ENCODE data around the gene DARS1. TPM values are rescaled to one million over a fixed set of nuclear protein-coding genes. Genes with fewer than 3 reads are reported as not detected.
A peak's percentile ranks its signal among the peaks of the same experiment; 100 is the strongest.

Gene DARS1
- polyA plus RNA-seq, 1 of the 3 experiments (the other 2 are of a cell fraction): 52.2 TPM

GRCh38 chr2:136020831-136021230, 35.4 kb upstream of the DARS1 start:
- H3K4me3 ChIP-seq (ENCODE audit: low read depth in 2 of 2, low read length in 1 of 2): no peak overlapping the region
- H2AFZ ChIP-seq (ENCODE audit: low read depth): no peak overlapping the region
- peaks cover 0 to 4% of the 10 kb centered on the region in 2 experiments; a peak in 2 of 4 replicates for H3K4me1 ChIP-seq (ENCODE audit: control insufficient read depth in 1 of 2, insufficient read depth in 2 of 2, low read depth in 1 of 2, low read length in 1 of 2)
- no peaks in the 10 kb centered on the region for H3F3A ChIP-seq (replicated peaks; ENCODE audit: insufficient read depth)
- no peak for DNase-seq
- no peaks in the 10 kb centered on the region for H3K36me3 ChIP-seq (replicated peaks in 1 of 2; ENCODE audit: control insufficient read depth in 1 of 2, insufficient read depth in 2 of 2, low read length in 1 of 2)
- no peaks in the 10 kb centered on the region for H3K9me3 ChIP-seq
- WGBS (ENCODE audit: low lambda C conversion rate): 47% methylated on average over 2 of the region's 2 CpGs
- H3K9me2 ChIP-seq: no peaks in the 10 kb centered on the region
- no peak overlapping the region for H3K4me2 ChIP-seq
- H4K20me1 ChIP-seq (ENCODE audit: insufficient read depth): no peaks in the 10 kb centered on the region
- no peak overlapping the region for H3K27ac ChIP-seq (ENCODE audit: low read depth in 2 of 2, low read length in 1 of 2)
- POLR2A ChIA-PET: no interaction called here
- TF ChIP-seq EP300 (IDR thresholded peaks at IDR 0.05; ENCODE audit: borderline replicate concordance in 1 of 2, low read depth in 1 of 2, low read length in 1 of 2): no peak
- no peak for TF ChIP-seq RCOR1 (IDR thresholded peaks at IDR 0.05; ENCODE audit: low read length)
- no peak for TF ChIP-seq TEAD4 (IDR thresholded peaks at IDR 0.05; ENCODE audit: borderline replicate concordance, insufficient read depth)
- no peak for TF ChIP-seq PBX3 (IDR thresholded peaks at IDR 0.05)
- TF ChIP-seq FOXJ3 (CRISPR knock-in tag; IDR thresholded peaks at IDR 0.05): no peak
- no peak for TF ChIP-seq GATA2 (CRISPR knock-in tag; IDR thresholded peaks at IDR 0.05)
- no peaks in the 10 kb centered on the region for H3K79me2 ChIP-seq (ENCODE audit: insufficient read depth)
- CTCF ChIA-PET: interaction anchor here (1.2 to 1.8 kb wide), 2 partner anchors 9 to 24 kb away, joined by 6 read pairs; no protein-coding TSS in a partner anchor
- no peak overlapping the region for H3K9ac ChIP-seq
- H3K27me3 ChIP-seq (ENCODE audit: insufficient read depth): no peaks in the 10 kb centered on the region

GRCh38 chr2:136019825-136020224, 34.4 kb upstream of the DARS1 start:
- Histone ChIP-seq H3K27ac (ENCODE audit: low read depth in 2 of 2, low read length in 1 of 2) (no peak overlapping the region), H3F3A (replicated peaks; ENCODE audit: insufficient read depth) (no peaks in the 10 kb centered on the region), H2AFZ (ENCODE audit: low read depth) (no peak overlapping the region), H3K27me3 (ENCODE audit: insufficient read depth) (no peaks in the 10 kb centered on the region; the same call in 1 of the 2 replicates), H3K9me3 (no peaks in the 10 kb centered on the region), H3K79me2 (ENCODE audit: insufficient read depth) (no peaks in the 10 kb centered on the region), H3K4me1 (ENCODE audit: control insufficient read depth in 1 of 2, insufficient read depth in 2 of 2, low read depth in 1 of 2, low read length in 1 of 2) (peaks cover 0 to 4% of the 10 kb centered on the region in 2 experiments; a peak in 2 of 4 replicates), H3K4me3 (ENCODE audit: low read depth in 2 of 2, low read length in 1 of 2) (no peak overlapping the region), H3K4me2 (no peak overlapping the region), H3K36me3 (replicated peaks in 1 of 2; ENCODE audit: control insufficient read depth in 1 of 2, insufficient read depth in 2 of 2, low read length in 1 of 2) (no peaks in the 10 kb centered on the region), H3K9ac (no peak overlapping the region), H4K20me1 (ENCODE audit: insufficient read depth) (no peaks in the 10 kb centered on the region), H3K9me2 (no peaks in the 10 kb centered on the region)
- TF ChIP-seq IRF3 (IDR thresholded peaks at IDR 0.05; ENCODE audit: low read depth, low read length): no peak
- TF ChIP-seq EZH2phosphoT487 (IDR thresholded peaks at IDR 0.05; ENCODE audit: borderline replicate concordance, low read depth): no peak
- TF ChIP-seq TCF12 (IDR thresholded peaks at IDR 0.05): no peak
- no peak for TF ChIP-seq RXRA (IDR thresholded peaks at IDR 0.05; ENCODE audit: borderline replicate concordance, low read depth)
- no peak for TF ChIP-seq EP300 (IDR thresholded peaks at IDR 0.05; ENCODE audit: borderline replicate concordance in 1 of 2, low read depth in 1 of 2, low read length in 1 of 2)
- no peak for TF ChIP-seq RFX5 (IDR thresholded peaks at IDR 0.05; ENCODE audit: low read length)
- TF ChIP-seq CHD2 (IDR thresholded peaks at IDR 0.05; ENCODE audit: low read length, partially characterized antibody): no peak
- no peak for TF ChIP-seq JUND (IDR thresholded peaks at IDR 0.05)
- no peak for TF ChIP-seq REST (IDR thresholded peaks at IDR 0.05; ENCODE audit: low read depth, low read length)
- no peak for TF ChIP-seq ELF1 (IDR thresholded peaks at IDR 0.05)
- no peak for TF ChIP-seq FOXJ3 (CRISPR knock-in tag; IDR thresholded peaks at IDR 0.05)
- TF ChIP-seq RCOR1 (IDR thresholded peaks at IDR 0.05; ENCODE audit: low read length): no peak
- TF ChIP-seq RAD21 (IDR thresholded peaks at IDR 0.05; ENCODE audit: low read length): no peak
- POLR2A ChIA-PET: interaction anchor here (1.3 kb wide), 1 partner anchor 34 kb away, joined by 3 read pairs; the partner anchor contains the start of gene DARS1
- CTCF ChIA-PET: interaction anchor here (1.0 to 1.8 kb wide), 4 partner anchors 10 to 23 kb away, joined by 3 to 6 read pairs (median 4); no protein-coding TSS in a partner anchor
- DNase-seq: peak; percentile 30
- 66% methylated on average over 8 of the region's 8 CpGs for WGBS (ENCODE audit: low lambda C conversion rate)

All from SK-N-SH (cell line).